ENCODE data around the gene ACTC1. TPM values are rescaled to one million over a fixed set of nuclear protein-coding genes. Genes with fewer than 3 reads are reported as not detected.
A peak's percentile ranks its signal among the peaks of the same experiment; 100 is the strongest.

The ACTC1 gene
- total and polyA plus RNA-seq, 2 donors (not counting 3 experiments of a cell fraction or from before 2014, with no cell fraction given), result 1.0 TPM; not detected in 1

GRCh38 chr15:34828145-34828911, 33.0 kb upstream of the ACTC1 start:
- FAIRE-seq (peak; percentile 46), DNase-seq (ENCODE audit: low read depth, low spot score) (no peak)
- Histone ChIP-seq H2AFZ (ENCODE audit: low read depth, low read length) (no peak overlapping the region), H3K9me1 (replicated peaks; ENCODE audit: control insufficient read depth, extremely low read depth, insufficient read depth, low read length) (peaks cover 5% of the 10 kb centered on the region), H3K4me2 (ENCODE audit: insufficient read depth, low read length) (no peak overlapping the region), H3K4me1 (ENCODE audit: control insufficient read depth, extremely low read depth, insufficient read depth, low read length) (no peaks in the 10 kb centered on the region), H3K9me3 (replicated peaks; ENCODE audit: control insufficient read depth, insufficient read depth, low read length) (no peaks in the 10 kb centered on the region), H3K4me3 (replicated peaks in 1 of 3; ENCODE audit: insufficient read depth in 1 of 3, low read depth in 1 of 3, low read length in 3 of 3) (no peak overlapping the region), H3K27ac (ENCODE audit: insufficient read depth, low read depth, low read length) (no peak overlapping the region), H3K27me3 (ENCODE audit: control insufficient read depth in 2 of 2, insufficient read depth in 2 of 2, low read length in 2 of 2) (peaks cover 0 to 6% of the 10 kb centered on the region in 2 experiments), H4K20me1 (replicated peaks; ENCODE audit: control insufficient read depth, extremely low read depth, insufficient read depth, low read length) (no peaks in the 10 kb centered on the region), H3K79me2 (ENCODE audit: control insufficient read depth, insufficient read depth, low read length) (no peaks in the 10 kb centered on the region), H3K9ac (replicated peaks; ENCODE audit: extremely low read depth, insufficient read depth, low read length) (no peak overlapping the region), H3K36me3 (ENCODE audit: control insufficient read depth in 2 of 2, extremely low read depth in 1 of 2, insufficient read depth in 2 of 2, low read length in 2 of 2) (no peaks in the 10 kb centered on the region)
- POLR2A ChIA-PET, result no interaction called here
- TF ChIP-seq, protein P1, sequence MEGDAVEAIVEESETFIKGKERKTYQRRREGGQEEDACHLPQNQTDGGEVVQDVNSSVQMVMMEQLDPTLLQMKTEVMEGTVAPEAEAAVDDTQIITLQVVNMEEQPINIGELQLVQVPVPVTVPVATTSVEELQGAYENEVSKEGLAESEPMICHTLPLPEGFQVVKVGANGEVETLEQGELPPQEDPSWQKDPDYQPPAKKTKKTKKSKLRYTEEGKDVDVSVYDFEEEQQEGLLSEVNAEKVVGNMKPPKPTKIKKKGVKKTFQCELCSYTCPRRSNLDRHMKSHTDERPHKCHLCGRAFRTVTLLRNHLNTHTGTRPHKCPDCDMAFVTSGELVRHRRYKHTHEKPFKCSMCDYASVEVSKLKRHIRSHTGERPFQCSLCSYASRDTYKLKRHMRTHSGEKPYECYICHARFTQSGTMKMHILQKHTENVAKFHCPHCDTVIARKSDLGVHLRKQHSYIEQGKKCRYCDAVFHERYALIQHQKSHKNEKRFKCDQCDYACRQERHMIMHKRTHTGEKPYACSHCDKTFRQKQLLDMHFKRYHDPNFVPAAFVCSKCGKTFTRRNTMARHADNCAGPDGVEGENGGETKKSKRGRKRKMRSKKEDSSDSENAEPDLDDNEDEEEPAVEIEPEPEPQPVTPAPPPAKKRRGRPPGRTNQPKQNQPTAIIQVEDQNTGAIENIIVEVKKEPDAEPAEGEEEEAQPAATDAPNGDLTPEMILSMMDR (IDR thresholded peaks at IDR 0.05; ENCODE audit: extremely low read depth in 1 of 2, insufficient read depth in 1 of 2, low read depth in 1 of 2, low read length in 2 of 2), result no peak
- TF ChIP-seq EZH2 (IDR thresholded peaks at IDR 0.05; ENCODE audit: borderline replicate concordance, low read depth, low read length, severe bottlenecking) (no peak), POLR2AphosphoS5 (IDR thresholded peaks at IDR 0.05; ENCODE audit: insufficient read depth, low read depth, low read length) (no peak), MYC (IDR thresholded peaks at IDR 0.05; ENCODE audit: low read depth, low read length) (no peak), GATA2 (IDR thresholded peaks at IDR 0.05; ENCODE audit: insufficient read depth, insufficient read length, low read depth, low read length) (no peak), JUN (IDR thresholded peaks at IDR 0.05; ENCODE audit: borderline replicate concordance, insufficient read depth, insufficient read length, low read depth) (no peak), POLR2A (IDR thresholded peaks at IDR 0.05; ENCODE audit: low read depth, low read length) (no peak), FOS (IDR thresholded peaks at IDR 0.05; ENCODE audit: borderline replicate concordance, insufficient read depth, low read length) (no peak)
- TF ChIP-seq, protein P2, sequence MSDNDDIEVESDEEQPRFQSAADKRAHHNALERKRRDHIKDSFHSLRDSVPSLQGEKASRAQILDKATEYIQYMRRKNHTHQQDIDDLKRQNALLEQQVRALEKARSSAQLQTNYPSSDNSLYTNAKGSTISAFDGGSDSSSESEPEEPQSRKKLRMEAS (IDR thresholded peaks at IDR 0.05; ENCODE audit: insufficient read depth, insufficient read length), result no peak
- dilution Hi-C loops (cut with MboI; ENCODE audit: extremely low pct_ligation_motif_present, low sequenced_read_pairs), result no loop called here
- no TSS peak for BruUV-seq (replicated peaks)
- intact Hi-C loops (cut with micrococcal nuclease), result no loop called here
- CTCF ChIA-PET, result no interaction called here
